IMR-90 (cell line): ENCODE measurements around the gene GRB14. TPM values are rescaled to one million over a fixed set of nuclear protein-coding genes. Genes with fewer than 3 reads are reported as not detected.

Experiments used
- ATAC-seq: fragments of 200-7000 bp; cut with Tn5 transposase; 2 replicates; pipeline ENCODE4 v1.9.1; 2020; ENCODE audit warnings: low read depth, mild to moderate bottlenecking, moderate library complexity
- BruUV-seq: library from RNA; stranded (reverse); fragments of 400-500 nt; replicated peaks from 2 replicates; lab custom pipeline; 2021; lab: Mats Ljungman, UMichigan
- CTCF ChIA-PET: fragments of 300-600 bp; formaldehyde crosslinking; extraction: SDS; loops from one replicate; lab custom pipeline; 2021; ENCODE audit warnings: antibody characterized with exemption; lab: Yijun Ruan, JAX
- POLR2A ChIA-PET: fragments of 300-600 bp; sonication (Branson Sonifier 250); formaldehyde crosslinking; loops from one replicate; lab custom pipeline; 2022; ENCODE audit warnings: antibody characterized with exemption; ENCODE audit not compliant: unreplicated experiment; lab: Charles Lee
- DNase-seq: peaks from one replicate; pipeline ENCODE4 v3.0.0; 2013
- H2AFZ ChIP-seq: replicated peaks from 2 replicates; pipeline ENCODE3; 2013; ENCODE audit warnings: low read length, mild to moderate bottlenecking; ENCODE audit not compliant: poor library complexity
- H2AK5ac ChIP-seq: 2 replicates; pipeline ENCODE4 v1.6.1; 2013; ENCODE audit warnings: low read depth, low read length, inconsistent platforms
- H2AK9ac ChIP-seq: replicated peaks from 2 replicates; pipeline ENCODE3; 2013; ENCODE audit warnings: mild to moderate bottlenecking, low read depth, low read length, moderate library complexity; ENCODE audit not compliant: poor library complexity
- H2BK120ac ChIP-seq: 2 replicates; pipeline ENCODE4 v1.6.1; 2013; ENCODE audit warnings: low read depth, low read length, inconsistent platforms
- H2BK15ac ChIP-seq: 3 replicates; pipeline ENCODE4 v1.6.1; 2013; ENCODE audit warnings: low read depth, low read length, inconsistent platforms
- H2BK20ac ChIP-seq: 2 replicates; pipeline ENCODE4 v1.6.1; 2013; ENCODE audit warnings: low read depth, mild to moderate bottlenecking, inconsistent platforms, low read length, moderate library complexity
- H2BK5ac ChIP-seq: 2 replicates; pipeline ENCODE4 v1.6.1; 2013; ENCODE audit warnings: mild to moderate bottlenecking, low read depth, low read length, inconsistent platforms; ENCODE audit not compliant: poor library complexity, severe bottlenecking
- H3K14ac ChIP-seq: replicated peaks from 2 replicates; pipeline ENCODE4 v1.6.1; 2013; ENCODE audit warnings: low read depth, low read length, inconsistent platforms
- H3K18ac ChIP-seq: 2 replicates; pipeline ENCODE4 v1.6.1; 2013; ENCODE audit warnings: low read depth, low read length, control low read depth
- H3K23ac ChIP-seq: 2 replicates; pipeline ENCODE4 v1.6.1; 2013; ENCODE audit warnings: low read depth, low read length, inconsistent platforms
- H3K27ac ChIP-seq: 2 replicates; pipeline ENCODE4 v1.5.1; 2013; ENCODE audit warnings: mild to moderate bottlenecking, control low read depth, low read length; ENCODE audit not compliant: insufficient read depth
- H3K27me3 ChIP-seq: 2 replicates; pipeline ENCODE4 v1.6.1; 2013; ENCODE audit warnings: low read length; ENCODE audit not compliant: control insufficient read depth, insufficient read depth
- H3K36me3 ChIP-seq: 2 replicates; pipeline ENCODE4 v1.6.1; 2013; ENCODE audit warnings: low read length, mixed read lengths; ENCODE audit not compliant: control insufficient read depth, insufficient read depth
- H3K4ac ChIP-seq: 2 replicates; pipeline ENCODE4 v1.6.1; 2013; ENCODE audit warnings: low read depth, low read length, inconsistent platforms
- H3K4me1 ChIP-seq: 2 replicates; pipeline ENCODE4 v1.6.1; 2013; ENCODE audit warnings: low read length, mixed read lengths; ENCODE audit not compliant: control insufficient read depth, insufficient read depth
- H3K4me2 ChIP-seq: 2 replicates; pipeline ENCODE4 v1.6.1; 2013; ENCODE audit warnings: low read depth, mild to moderate bottlenecking, control low read depth, low read length, moderate library complexity
- H3K4me3 ChIP-seq: 2 replicates; pipeline ENCODE4 v1.5.1; 2013; ENCODE audit warnings: low read depth, mild to moderate bottlenecking, control low read depth, low read length, moderate library complexity; ENCODE audit not compliant: insufficient read depth
- H3K56ac ChIP-seq: 2 replicates; pipeline ENCODE4 v1.6.1; 2013; ENCODE audit warnings: low read length, inconsistent platforms; ENCODE audit not compliant: insufficient read depth; ENCODE audit errors: extremely low read depth
- H3K79me1 ChIP-seq, 2 experiments: 2 replicates each; pipeline ENCODE4 v1.6.1; 2013; ENCODE audit warnings: low read length in 2 of 2, inconsistent platforms in 1 of 2, low read depth in 1 of 2
- H3K9ac ChIP-seq: 2 replicates; pipeline ENCODE4 v1.6.1; 2013; ENCODE audit warnings: low read depth, low read length, control low read depth
- H3K9me1 ChIP-seq: 2 replicates; pipeline ENCODE4 v1.6.1; 2013; ENCODE audit warnings: low read length, inconsistent platforms; ENCODE audit not compliant: insufficient read depth
- H3K9me3 ChIP-seq: 2 replicates; pipeline ENCODE4 v1.6.1; 2013; ENCODE audit warnings: low read length; ENCODE audit not compliant: control insufficient read depth, insufficient read depth
- H4K20me1 ChIP-seq: 2 replicates; pipeline ENCODE4 v1.6.1; 2013; ENCODE audit warnings: low read length, inconsistent platforms; ENCODE audit not compliant: insufficient read depth
- H4K5ac ChIP-seq: 2 replicates; pipeline ENCODE4 v1.6.1; 2013; ENCODE audit warnings: mild to moderate bottlenecking, low read depth, low read length, control low read depth
- H4K8ac ChIP-seq, 2 experiments: 2 replicates each; pipeline ENCODE4 v1.6.1; 2013; ENCODE audit warnings: low read depth in 2 of 2, low read length in 2 of 2, control low read depth in 1 of 2, inconsistent platforms in 1 of 2
- H4K91ac ChIP-seq: 2 replicates; pipeline ENCODE4 v1.6.1; 2013; ENCODE audit warnings: low read depth, low read length, inconsistent platforms; ENCODE audit not compliant: insufficient read depth
- BHLHE40 ChIP-seq: fragments of 150-350 bp; IDR thresholded peaks from 2 replicates; pipeline ENCODE4 v1.6.1; 2016; ENCODE audit warnings: mild to moderate bottlenecking, low read depth, low read length
- CEBPB ChIP-seq: IDR thresholded peaks from 2 replicates; pipeline ENCODE4 v1.6.1; 2012; ENCODE audit warnings: low read depth, low read length, improper control_type of control experiment
- NFE2L2 ChIP-seq: fragments of 150-350 bp; IDR thresholded peaks from 2 replicates; pipeline ENCODE4 v1.6.1; 2016; ENCODE audit warnings: low read depth, mild to moderate bottlenecking, low read length
- POLR2A ChIP-seq: IDR thresholded peaks from 2 replicates; pipeline ENCODE4 v1.6.1; 2012; ENCODE audit warnings: mild to moderate bottlenecking, low read depth, low read length
- SMC3 ChIP-seq: fragments of 150-350 bp; IDR thresholded peaks from 2 replicates; pipeline ENCODE4 v1.6.1; 2016; ENCODE audit warnings: low read depth, mild to moderate bottlenecking, antibody characterized with exemption, low read length, moderate library complexity
- WGBS, 2 experiments: methylation state at CpG; one replicate each; pipeline versions ENCODE4 v1.1.5 to v1.1.7; 2013; ENCODE audit warnings: missing lambda C conversion rate in 2 of 2; ENCODE audit not compliant: insufficient read length in 1 of 2; ENCODE audit errors: extremely low coverage in 2 of 2; 5-methylcytosine and 5-hydroxymethylcytosine counted together
- dilution Hi-C: fragments of 300-500 bp; cut with HindIII; formaldehyde crosslinking; loops from one replicate; pipeline ENCODE4 v1.14.3; 2018; ENCODE audit warnings: low sequenced_read_pairs; ENCODE audit not compliant: unreplicated experiment
- in situ Hi-C: fragments of 300-500 bp; cut with MboI; formaldehyde crosslinking; loops from 3 replicates; pipeline ENCODE4 v1.14.3; 2019; ENCODE audit warnings: low sequenced_read_pairs, inconsistent platforms, mixed read lengths
- intact Hi-C: fragments of 100-400 bp; cut with micrococcal nuclease; formaldehyde crosslinking; loops from 2 replicates; pipeline ENCODE4 v1.10.0; 2022
- polyA plus RNA-seq, 3 experiments: library from polyadenylated mRNA; depleted of rRNA; stranded (reverse); fragments of >200 nt; gene quantifications; 2 replicates each; pipeline ENCODE4 v1.2.3, GENCODE V29; 2012; ENCODE audit warnings: low replicate concordance in 1 of 3
- total RNA-seq: library from RNA; depleted of rRNA; stranded (reverse); fragments of >200 nt; gene quantifications from 2 replicates; pipeline ENCODE4 v1.2.3, GENCODE V29; 2012

GRB14 gene
- total and polyA plus RNA-seq, 2 of the 4 experiments (the other 2 are of a cell fraction), result not detected

- no CpG with 5 or more reads among the region's 2 CpGs for WGBS, 2 experiments
- H4K20me1 ChIP-seq, result no peaks in the 10 kb centered on the region
- in situ Hi-C loops, result loop anchor here (25.0 kb wide), 1 partner anchor 1291 kb away; no protein-coding TSS in a partner anchor
Measured at GRCh38 chr2:164478205-164478604, 143.1 kb downstream of the GRB14 start.

More at GRCh38 chr2:164478205-164478604, 143.1 kb downstream of the GRB14 start:
- no peaks in the 10 kb centered on the region for H3K9me1 ChIP-seq
- no peak overlapping the region for H2AK9ac ChIP-seq
- H3K23ac ChIP-seq, result no peak overlapping the region
- H3K4me1 ChIP-seq, result no peaks in the 10 kb centered on the region
- CTCF ChIA-PET, result interaction anchor here (1.3 kb wide), 1 partner anchor 1295 kb away, joined by 7 read pairs; no protein-coding TSS in a partner anchor
- intact Hi-C loops, result loop anchor here (2.0 to 10.0 kb wide), 2 partner anchors 1133 to 1287 kb away; no protein-coding TSS in a partner anchor
- H3K36me3 ChIP-seq, result no peaks in the 10 kb centered on the region
- H2BK15ac ChIP-seq, result no peak overlapping the region
- TF ChIP-seq CEBPB, result no peak
- TF ChIP-seq POLR2A, result no peak
- no peak for TF ChIP-seq NFE2L2
- no peak for TF ChIP-seq SMC3
- no peak for TF ChIP-seq BHLHE40
- no peaks in the 10 kb centered on the region for H3K9me3 ChIP-seq
- no peak overlapping the region for H3K18ac ChIP-seq
- POLR2A ChIA-PET, result no interaction called here
- no peaks in the 10 kb centered on the region for H3K79me1 ChIP-seq
- no peaks in the 10 kb centered on the region for H3K27me3 ChIP-seq
- no peak overlapping the region for H3K27ac ChIP-seq
- H3K14ac ChIP-seq, result no peak overlapping the region
- H4K8ac ChIP-seq, result no peak overlapping the region
- H3K4me3 ChIP-seq, result no peak overlapping the region
- no peak overlapping the region for H2BK120ac ChIP-seq
- BruUV-seq, result no TSS peak
- no peak overlapping the region for H3K4me2 ChIP-seq
- no peak overlapping the region for H3K9ac ChIP-seq
- H4K5ac ChIP-seq, result no peak overlapping the region
- ATAC-seq (no peak), DNase-seq (no peak)
- no peak overlapping the region for H2BK20ac ChIP-seq
- no peak overlapping the region for H3K56ac ChIP-seq
- no peak overlapping the region for H2AK5ac ChIP-seq
- H4K91ac ChIP-seq, result no peak overlapping the region
- no peak overlapping the region for H2BK5ac ChIP-seq
- no peak overlapping the region for H2AFZ ChIP-seq
- no peak overlapping the region for H3K4ac ChIP-seq
- dilution Hi-C loops, result no loop called here
